Iris pigment epithelial cell (primary cell): ENCODE measurements around the gene RAD1.
A peak's percentile ranks its signal among the peaks of the same experiment; 100 is the strongest.
"Not testable (repeated sequence)": the region's sequence is repeated elsewhere in the genome, so short reads cannot be mapped to it uniquely, and the experiment has no call there.

Experiments
- DNase-seq: peaks from one replicate; pipeline ENCODE4 v3.0.0-alpha.2; 2011; ENCODE audit warnings: low read depth

RAD1 gene, protein sequence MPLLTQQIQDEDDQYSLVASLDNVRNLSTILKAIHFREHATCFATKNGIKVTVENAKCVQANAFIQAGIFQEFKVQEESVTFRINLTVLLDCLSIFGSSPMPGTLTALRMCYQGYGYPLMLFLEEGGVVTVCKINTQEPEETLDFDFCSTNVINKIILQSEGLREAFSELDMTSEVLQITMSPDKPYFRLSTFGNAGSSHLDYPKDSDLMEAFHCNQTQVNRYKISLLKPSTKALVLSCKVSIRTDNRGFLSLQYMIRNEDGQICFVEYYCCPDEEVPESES

DNA sequence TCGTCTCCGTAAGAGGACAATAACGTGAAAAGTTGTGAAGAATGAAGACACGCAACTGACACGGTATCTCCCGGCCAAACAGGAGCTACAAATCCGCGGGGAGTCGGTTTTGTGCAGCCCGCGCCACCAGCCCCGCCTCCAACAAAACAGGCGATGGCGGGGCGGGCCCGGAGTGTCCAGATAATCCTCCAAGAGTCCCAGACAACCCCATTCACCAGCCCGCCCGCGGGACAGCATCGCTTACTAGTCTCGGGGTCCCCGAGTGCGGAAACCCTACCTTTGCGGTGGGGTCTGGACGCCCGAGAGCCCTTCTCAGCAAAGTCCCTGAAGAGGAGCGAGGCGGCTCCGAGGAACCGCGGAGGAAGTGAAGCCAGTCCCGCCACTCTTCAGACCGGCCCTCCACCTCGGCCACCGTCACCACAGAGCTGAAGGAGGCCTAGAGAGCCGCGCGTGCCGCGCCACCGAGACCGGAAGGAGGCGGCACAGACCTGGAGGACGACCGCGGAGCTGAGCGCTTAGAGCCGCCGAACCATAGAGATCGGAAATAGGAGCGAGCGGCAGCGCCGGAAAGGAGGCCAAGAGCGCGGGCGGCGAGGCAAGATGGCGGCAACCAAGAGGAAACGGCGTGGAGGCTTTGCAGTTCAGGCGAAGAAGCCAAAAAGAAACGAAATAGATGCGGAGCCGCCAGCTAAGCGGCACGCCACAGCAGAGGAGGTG is at the start of gene RAD1, which contains the start of gene BRIX1:
Gene RAD1 (minus strand): TSS at position 366 of the 717 bp plus-strand sequence. CDS start 612 bp downstream, outside the sequence.
Gene BRIX1 (plus strand): TSS at position 573 of the 717 bp plus-strand sequence. CDS start 28 bp downstream, at position 601.
- DNase-seq: peak; percentile 98

DNA sequence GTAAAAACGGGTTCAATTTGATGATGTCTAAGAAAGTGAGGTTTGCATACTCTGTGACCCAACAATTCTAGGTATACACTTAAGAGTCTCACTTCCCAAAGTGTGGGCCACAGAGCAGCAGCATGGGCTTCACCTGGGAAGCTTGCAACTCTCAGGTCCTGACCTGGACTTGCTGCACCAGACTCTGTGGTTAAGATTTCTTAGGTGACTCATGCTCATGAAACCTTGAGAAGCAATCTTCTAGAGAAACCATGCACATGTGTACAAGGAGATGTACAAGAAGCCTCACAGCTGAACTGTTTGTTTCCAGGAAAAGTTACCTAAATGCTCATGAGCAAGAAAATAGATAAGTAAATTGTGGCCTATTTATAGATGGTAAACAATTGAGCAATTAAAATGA is 44.0 kb upstream of the RAD1 start:
- DNase-seq: peak; percentile 91

DNA sequence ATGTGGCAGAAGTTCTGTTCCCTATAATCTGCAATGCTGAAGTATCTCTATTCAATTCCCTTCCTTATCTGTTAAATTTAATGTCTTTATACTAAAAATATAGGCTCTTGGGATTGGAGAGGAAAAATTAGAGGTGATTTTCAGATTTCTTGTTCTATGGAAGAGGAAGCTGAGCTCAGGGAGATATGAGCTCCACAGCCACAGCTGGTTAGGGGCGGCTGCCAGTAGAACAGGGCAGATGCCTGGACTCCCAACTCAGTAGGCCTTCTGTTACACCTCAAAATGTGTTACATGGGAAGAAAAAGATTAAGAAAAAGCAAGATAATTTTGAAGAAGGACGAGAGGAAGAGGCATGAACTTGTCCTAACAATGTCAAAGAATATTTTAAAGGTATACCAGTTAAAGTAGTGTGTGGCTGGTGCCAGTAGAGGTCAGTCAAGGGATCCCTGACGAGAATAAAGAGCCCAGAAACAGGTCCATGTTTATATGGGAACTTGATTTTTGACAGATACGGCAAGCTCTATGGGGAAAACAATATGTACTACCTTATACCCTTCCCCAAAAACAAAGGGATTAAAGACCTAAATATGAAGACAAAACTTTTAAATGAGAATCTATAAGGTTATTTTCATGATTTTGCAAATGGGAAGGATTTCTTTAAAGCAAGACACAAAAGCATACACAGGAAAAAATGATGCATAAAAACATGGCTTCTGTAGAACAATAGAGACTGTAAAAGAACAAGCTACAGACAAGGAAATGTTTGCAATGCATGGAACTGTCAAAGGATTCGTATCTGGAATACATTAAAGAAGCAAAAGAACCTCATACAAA is 42.8 kb upstream of the RAD1 start:
- DNase-seq: peak; percentile 58

DNA sequence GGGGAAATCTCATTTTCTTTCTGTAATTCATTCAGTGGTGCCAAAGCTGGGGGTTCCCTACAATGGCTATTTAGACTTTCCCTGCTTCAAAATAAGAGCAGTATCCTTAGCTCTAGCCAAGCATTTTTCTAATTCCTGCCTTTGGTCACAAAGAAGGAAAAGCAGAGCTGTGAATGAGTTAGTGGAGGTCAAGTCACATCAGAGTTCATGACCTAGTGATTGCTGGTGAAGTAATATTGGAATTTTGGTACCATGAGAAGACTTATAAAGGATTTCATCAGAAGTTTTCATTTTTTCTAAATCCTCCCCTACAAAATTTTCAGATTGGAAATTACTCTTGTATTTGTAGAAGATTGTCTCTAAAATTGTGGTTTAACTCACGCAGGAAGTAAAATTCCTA is 42.0 kb upstream of the RAD1 start:
- DNase-seq: peak; percentile 36

DNA sequence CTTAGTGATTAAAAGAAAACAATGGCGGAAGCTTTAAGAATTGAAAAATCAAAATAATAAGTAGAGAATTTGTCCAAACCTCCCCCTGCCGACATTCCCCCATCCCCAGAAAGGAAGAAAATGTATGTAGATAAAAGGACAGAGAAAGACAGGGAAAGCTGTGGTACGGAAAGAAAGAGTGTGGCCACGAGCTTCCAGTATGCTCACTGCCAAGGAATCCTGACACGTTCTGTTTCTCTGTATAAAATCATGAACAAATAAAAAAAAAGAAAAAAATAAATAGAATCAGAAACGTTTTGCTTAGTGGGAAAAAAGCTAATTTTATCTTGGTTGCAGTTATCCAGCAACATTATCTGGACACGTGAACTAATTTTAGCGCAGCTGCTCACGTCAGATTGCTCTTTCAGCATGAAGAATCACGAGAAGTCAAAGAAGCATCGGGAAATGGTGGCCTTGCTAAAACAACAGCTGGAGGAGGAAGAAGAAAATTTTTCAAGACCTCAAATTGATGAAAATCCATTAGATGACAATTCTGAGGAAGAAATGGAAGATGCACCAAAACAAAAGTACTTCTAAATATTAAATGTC is 29.2 kb upstream of the RAD1 start:
- DNase-seq: no peak

DNA sequence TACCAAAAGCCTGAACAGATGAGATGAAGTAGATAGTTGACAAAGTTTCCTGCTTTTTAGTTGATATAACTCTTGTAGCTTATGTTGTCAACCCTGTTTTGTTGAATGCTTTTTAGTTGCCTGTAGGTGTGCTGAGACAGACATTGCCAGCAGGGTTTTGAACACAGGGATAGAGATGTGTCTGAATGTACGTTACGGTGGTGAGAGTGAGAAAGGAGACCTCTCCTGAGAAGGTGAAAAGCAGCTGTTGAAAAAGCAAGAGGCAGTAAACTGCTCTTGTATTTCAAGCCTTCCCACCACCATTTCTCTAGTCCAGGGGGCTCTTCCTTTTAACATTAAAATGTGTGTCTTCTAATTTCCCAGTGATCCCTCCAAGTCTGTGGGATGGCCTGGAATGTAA is 28.7 kb upstream of the RAD1 start:
- no peak for DNase-seq

DNA sequence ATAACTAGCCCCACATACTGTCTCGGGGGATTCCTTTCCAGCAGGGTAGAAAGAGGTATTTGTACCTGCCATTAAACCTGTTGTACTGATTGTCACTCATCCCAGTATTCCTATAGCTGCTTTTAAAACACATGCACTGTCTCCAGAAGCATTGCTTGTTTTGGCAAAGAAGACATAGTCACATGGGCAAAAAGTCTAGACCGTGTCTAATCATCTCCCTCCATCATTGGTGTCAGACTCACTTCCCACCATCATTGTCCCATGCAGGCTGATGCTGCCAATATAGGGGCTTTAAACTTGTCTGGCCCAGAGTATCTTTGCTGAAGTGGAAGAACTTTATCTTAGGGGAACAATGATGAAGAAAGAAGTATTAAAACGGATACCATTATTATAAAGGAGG is 26.6 kb upstream of the RAD1 start:
- no peak for DNase-seq

DNA sequence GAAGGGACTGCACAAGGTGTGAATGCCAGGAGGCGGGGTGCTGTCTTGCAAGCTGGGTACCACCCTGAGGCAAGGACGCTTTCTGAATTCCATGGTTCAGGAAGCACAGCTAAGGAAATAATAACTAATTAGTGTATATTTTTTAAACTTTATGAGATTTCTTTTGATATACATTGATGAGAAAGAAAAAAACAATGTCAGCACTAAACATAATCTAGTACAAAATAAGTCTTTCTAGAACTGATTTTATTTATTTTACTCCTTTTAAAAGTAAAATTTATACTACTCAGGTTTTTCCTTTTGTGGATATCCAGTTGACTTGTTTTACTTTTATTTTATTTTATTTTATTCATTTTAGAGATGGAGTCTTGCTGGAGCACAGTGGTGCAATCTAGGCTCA is 17.6 kb upstream of the RAD1 start:
- DNase-seq: no peak

DNA sequence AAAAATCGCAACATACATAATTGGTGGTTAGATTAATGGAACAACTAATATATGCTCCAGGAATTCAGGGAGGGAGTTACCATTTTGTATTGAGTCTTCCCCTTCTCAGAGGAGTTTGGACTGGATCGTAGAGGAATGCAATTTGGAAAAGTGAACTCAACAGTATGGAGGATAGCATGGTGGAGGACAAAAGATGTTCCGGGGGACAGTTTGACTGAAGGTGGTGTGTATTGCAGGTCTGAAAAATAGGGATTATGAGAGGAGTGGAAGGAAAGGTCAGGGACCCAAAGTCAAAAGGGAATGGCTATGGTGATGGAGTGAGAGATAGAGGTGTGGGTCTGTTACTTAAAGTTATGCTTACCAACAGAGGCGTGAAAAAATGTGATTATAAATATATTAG is 15.6 kb upstream of the RAD1 start:
- no peak for DNase-seq

DNA sequence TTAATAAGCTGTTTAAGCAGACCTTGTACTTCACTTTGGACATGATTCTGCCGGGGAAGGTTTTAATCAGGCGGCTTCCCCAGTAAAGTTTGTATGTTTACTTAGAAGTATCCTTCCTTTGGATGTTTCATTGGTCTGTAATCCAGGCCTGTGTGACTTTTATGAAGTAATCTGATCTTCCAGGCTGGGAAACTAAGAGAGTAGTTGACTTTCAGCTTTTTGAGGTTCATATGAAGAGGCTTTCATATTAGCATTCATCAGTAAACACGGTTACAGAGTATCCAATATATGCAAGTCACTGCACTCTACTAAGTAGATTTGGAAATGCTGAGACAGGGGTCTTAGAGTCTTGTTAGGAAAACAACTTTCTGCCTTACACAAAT is 15.1 kb upstream of the RAD1 start:
- peak; percentile 80 for DNase-seq

DNA sequence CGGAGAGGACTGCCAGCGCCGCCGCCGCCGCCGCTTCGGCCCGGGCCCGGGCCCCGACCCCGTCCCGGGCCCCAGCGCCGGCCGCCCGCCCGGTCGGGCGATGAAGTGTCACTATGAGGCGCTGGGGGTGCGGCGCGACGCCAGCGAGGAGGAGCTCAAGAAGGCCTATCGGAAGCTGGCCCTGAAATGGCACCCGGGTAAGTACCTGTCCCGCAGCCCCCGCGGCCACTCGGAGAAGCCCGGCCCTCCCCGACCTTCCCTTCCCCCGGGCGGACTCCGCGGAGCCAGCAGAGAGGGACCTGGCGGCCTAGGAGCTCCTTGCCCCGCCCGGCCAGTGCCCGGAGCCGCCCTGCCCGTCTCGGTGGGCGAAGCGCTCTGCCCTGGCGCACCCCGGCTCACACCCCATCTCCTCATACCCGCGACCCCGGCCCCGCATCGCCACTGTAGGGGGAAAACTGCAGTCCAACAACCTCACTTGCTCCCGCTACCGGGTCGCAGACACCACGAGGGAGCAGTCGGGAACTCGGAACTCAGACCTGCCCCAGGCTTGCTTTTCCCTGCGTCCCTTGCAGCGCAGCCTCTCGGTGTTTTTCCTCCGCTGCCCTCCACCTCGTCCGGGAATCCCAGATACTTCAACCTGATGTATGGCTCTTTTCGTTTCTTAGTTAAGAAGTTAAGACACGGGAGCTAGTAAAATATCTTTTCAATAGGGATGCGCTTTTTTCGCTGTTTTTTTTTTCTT is 14.6 kb upstream of the RAD1 start:
- DNase-seq: peak; percentile 74

DNA sequence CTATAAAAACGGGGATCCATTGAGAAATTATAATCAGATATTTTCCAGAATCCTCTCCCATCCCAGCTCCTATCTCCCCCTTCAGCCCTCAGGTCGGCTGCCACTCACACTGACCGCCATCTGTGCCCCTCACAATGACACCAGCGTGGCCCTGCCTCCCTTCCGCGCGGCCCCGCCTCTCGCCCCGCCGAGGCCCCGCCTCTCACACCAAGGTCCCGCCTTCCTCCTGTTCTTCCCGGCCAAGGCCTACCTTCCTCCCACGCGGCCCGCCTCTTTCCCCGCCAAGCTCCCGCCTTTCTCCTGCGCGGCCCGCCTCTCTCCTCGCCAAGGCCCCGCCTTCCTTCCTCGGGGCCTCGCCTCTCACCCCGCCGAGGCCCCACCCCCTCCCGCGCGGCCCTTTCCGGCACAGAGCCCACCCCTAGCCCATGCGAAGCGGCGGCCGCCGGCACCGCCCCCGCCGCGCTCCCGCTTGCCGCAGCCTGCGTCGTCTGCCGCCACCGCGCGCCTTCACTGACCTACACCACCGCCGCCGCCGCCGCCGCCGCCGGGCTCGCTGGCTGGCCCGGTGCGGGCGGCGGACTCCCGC is 13.9 kb upstream of the RAD1 start, which contains the start of gene DNAJC21:
Gene DNAJC21 (plus strand): TSS at position 426 of the 586 bp plus-strand sequence. CDS start 261 bp downstream, outside the sequence.
- peak; percentile 98 for DNase-seq

DNA sequence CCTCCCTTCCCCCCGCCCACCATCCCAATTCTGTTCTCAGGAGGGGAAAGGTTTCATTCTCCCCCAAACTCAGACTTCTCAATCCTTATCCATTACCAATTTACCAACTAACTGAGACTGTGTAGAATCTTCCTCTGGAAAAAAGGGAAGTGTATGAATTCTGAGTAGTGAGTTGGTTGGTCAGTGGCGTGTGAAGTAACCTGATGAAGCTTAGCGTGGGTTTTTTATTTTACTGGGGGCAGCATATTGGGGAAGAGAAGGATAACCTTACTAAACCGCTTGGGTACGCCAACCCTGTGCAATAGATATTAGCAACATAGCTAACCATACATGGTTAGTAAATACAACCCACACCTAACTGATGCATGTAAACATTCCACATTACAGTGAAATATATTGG is 13.0 kb upstream of the RAD1 start:
- DNase-seq: no peak

DNA sequence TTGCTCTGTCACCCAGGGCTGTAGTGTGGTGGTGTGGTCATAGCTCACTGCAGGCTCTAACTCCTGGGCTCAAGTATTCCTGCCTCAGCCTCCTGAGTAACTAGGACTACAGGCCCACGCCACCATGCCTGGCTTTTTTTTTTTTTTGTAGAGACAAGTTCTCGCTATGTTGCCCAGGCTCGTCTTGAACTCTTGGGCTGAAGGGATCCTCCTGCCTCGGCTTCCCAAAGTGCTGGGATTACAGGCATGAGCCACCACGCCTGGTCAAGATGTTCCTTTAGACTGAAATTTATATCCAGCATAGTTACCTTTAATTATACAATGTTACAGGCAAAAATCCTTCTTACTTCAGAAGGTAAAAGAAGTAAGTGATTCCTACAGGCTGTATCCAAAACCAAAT is 12.5 kb upstream of the RAD1 start:
- no peak for DNase-seq

DNA sequence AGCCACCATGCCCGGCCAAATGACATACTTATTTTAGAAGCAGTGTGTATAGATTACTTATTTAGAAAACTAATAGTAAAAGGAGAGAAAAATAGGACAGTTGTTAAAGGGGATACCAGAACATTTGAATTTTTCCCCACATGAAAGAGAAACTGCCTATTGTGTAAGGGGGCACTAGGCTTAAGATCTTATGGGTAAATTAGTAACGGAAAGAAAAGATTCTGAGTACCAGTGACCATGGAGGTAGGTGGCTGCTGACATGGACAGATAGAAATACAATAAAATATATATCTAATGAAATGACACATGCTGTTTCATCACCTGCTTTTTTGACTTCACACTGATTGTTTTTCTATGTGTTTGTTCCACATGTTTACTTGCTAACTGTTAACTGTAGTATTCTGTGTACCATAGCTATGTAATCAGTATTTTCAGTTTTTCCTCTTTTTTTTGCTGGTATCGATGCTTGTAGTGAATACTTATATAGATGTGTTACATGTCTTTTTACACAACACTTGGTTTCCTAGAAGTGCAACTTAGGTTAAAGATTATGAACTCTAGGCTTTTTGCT is 11.1 kb upstream of the RAD1 start:
- no peak for DNase-seq

DNA sequence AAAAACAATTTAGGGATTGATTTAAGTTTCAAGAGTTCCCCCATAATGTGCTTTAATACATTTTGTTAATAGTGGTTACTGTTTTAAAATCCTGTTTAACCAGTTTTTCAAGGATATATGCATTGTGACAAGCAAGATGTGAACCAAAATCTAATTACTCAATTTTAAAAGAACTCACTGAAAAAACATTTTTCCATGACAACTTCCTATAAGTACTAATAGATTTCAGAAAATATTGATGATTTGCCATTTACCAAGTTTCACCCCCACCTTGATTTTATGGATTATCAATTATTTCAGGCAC is 9.1 kb upstream of the RAD1 start:
- DNase-seq: no peak

DNA sequence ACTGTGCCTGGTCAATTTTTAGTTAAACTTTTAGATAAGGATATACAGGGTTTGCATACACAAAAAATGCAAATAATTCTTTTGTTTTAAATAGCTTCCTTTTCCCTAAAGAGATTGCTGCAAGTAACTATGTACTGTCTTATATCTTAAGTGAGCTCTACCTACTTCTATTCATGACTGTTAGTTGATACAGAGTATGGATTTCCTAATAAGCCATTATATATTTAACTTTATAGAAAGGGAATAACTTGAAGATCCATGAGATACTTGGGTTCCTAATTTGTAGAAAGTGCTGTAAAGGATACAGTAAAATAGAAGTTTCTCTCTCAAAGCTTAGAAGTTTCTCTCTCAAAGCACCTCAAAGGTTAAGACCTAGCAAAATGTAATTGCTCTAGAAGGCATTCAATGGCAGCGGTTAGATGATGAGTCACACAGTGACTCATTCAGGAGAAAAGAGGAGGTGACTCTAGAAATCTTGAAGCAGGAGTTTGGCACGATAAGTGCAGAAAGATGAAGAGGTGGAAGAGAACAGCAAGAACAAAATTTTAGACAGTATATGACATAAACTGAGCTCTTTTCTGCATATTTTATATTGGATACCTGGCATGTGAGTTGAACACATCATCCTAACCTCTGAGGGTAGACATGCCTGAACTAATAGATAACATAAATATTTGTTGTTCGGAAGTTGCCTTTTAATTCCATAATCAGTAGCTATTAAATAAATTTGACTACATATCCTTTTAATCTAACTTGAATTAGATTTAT is 8.6 kb upstream of the RAD1 start:
- peak; percentile 89 for DNase-seq

DNA sequence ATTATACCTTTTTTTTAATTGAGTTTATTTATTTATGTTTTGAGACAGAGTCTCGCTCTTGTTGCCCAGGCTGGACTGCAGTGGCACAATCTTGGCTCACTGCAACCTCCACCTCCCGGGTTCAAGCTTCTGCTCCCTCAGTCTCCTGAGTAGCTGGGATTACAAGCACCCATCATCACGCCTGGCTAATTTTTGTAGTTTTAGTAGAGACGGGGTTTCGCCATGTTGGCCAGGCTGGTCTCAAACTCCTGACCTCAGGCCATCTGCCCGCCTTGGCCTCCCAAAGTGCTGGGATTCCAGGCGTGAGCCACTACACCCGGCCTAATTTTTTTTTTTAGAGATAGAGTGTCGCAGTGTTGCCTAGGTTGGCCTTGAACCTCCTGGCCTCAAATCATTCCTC is 8.0 kb upstream of the RAD1 start:
- DNase-seq: not testable (repeated sequence)

DNA sequence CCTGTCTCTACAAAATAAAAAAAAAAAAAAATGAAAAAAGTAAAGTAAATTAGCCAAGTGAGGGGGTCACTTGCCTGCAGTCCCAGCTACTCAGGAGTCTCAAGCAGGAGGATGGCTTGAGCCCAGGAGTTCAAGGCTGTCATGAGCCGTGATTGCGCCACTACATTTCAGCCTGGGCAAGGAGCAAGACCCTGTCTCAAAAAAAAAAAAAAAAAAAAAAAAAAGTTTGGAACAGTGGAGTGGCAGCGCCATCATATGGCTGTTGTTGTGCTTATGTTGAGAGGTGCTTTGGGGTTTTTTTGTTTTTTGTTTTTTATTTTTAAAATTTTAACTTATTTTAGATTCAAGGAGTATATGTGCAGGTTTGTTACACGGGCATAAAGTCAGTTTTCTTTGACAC is 3.8 kb upstream of the RAD1 start:
- no peak for DNase-seq

DNA sequence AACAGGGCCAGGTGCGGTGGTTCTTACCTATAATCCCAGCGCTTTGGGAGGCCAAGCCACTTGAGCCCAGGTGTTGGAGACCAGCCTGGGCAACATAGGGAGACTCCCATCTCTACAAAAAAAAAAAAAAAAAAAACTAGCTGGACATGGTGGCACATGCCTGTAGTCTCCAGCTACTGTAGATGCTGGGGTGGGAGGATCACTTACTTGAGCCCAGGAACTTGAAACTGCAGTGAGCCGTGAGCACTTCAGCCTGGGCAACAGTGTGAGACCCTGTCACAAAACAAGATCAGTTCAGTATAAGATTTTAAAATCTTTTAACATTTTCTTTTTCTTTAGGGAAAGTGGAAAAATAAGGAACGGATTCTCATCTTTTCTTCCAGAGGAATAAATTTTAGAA is 2.7 kb upstream of the RAD1 start:
- DNase-seq: no peak
